ENCODE data around the gene SIRT4.

SIRT4 gene, protein sequence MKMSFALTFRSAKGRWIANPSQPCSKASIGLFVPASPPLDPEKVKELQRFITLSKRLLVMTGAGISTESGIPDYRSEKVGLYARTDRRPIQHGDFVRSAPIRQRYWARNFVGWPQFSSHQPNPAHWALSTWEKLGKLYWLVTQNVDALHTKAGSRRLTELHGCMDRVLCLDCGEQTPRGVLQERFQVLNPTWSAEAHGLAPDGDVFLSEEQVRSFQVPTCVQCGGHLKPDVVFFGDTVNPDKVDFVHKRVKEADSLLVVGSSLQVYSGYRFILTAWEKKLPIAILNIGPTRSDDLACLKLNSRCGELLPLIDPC

DNA sequence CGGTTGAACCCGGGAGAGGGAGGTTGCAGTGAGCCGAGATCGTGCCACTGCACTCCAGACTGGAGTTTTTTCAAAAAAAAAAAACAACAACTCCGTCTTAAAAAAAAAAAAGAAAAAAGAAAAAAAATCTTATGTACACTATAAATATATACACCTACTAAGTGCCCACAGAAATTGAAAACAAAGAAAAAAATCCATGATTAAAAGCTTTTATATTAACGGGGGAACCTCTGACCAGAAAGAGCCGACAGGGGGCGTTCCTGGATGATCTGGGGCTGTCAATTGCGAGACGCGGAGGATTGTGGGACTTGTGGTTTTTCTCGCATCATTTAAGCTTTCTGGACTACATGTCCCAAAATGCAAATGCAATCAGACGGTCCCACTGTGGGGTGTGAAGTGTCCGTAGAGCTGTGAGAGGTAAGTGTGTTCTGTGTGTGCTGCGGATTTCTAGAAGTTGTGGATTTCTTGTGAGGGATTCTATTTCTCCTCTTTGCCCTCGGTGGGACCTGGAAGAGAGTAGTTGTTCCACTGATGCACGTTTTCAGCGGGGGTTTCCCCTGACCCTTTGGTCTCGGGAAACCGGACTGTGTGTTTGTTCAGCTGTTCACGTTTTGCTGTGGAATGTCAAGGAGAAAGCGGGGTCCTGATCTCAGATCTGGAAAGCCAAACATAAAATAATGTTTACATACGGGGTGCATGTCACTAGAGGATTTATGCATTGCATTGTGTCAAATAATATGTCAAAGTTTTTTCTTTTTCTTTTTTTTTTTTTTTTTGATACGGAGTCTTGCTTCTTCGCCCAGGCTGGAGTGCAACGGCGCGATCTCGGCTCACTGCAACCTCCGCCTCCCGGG lies at the start of gene SIRT4:
SIRT4 (plus strand) TSS at position 360 of the 854 bp plus-strand sequence. CDS start 1,241 bp downstream, outside the sequence.
- DNase-seq, result peak; percentile 88 to 91

DNA sequence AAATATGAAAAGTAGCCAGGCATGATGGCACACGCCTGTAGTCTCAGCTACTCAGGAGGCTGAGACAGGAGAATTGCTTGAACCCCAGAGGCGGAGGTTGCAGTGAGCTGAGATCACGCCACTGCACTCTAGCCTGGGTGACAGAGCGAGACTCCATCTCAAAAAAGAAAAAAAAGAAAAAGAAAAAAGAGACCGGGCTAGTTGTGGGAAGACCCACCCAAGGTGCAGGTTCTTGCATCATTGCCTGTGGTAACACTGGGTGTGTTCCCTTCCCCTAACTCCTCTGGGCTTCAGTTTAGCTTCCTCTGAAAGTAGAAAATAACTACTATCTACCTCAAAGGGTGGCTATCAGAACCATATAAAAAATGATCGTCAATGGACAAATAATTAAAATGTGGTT lies 48.8 kb upstream of the SIRT4 start:
- DNase-seq, result peak; percentile 33 to 36

- no peak for DNase-seq
These were observed 47.3 kb upstream of the SIRT4 start for GRCh38 chr12:120254809-120255208.

GRCh38 chr12:120257041-120257821 lies 44.9 kb upstream of the SIRT4 start:
- no peak for DNase-seq

- DNase-seq, result no peak
These were observed 43.7 kb upstream of the SIRT4 start for GRCh38 chr12:120258323-120258896.

DNA sequence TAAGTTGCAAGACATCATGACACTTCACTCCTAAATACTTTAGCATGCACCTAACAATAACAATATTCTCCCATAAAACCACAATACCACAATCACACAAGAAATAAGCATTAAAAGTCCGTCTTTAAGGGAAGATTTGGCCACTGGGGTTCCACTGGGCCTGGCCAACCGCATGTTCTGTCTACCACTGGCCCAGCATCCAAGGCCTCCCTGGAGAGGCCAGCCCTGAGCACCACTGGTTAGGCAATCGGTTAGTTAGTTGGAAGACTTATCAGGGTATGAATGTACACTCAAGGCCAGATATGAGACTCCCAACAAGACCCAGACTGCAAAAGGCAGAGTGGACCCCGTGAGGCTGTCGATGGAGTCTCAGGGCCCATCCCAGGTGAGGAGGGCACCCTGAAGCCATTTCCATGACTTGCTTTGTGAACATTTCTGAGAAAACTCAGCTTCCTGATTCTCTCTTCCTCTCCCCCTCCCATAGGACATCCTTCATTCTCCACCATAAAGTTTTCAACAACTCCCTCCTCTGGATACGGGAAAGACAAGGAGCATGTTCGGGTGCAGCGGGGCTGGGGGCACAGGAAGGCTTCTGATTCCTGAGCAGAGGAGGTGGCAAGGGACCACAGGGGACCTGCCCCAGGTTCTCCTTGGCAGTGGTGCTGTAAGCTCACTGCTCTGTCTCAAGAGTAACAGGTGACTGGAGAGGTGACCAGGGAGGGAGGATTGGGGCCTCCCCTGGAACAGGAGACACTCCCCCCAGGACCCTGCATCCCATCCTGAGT lies 42.5 kb upstream of the SIRT4 start:
- no peak for DNase-seq

DNA sequence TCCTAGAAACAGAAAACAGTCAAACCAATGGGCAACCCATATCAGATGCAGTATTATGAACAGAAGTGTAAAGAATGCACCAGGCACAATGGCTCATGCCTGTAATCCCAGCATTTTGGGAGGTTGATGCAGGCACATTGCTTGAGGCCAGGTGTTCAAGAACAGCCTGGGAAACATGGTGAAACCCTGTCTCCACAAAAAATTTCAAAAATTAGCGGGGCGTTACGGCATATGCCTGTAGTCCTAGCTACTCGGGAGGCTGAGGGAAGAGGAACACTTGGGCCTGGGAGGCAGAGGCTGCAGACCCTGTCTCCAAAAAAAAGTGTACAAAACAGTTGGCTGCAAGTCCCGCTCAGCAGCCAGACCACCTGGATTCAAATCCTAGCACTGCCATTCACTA lies 41.5 kb upstream of the SIRT4 start:
- DNase-seq, result no peak

DNA sequence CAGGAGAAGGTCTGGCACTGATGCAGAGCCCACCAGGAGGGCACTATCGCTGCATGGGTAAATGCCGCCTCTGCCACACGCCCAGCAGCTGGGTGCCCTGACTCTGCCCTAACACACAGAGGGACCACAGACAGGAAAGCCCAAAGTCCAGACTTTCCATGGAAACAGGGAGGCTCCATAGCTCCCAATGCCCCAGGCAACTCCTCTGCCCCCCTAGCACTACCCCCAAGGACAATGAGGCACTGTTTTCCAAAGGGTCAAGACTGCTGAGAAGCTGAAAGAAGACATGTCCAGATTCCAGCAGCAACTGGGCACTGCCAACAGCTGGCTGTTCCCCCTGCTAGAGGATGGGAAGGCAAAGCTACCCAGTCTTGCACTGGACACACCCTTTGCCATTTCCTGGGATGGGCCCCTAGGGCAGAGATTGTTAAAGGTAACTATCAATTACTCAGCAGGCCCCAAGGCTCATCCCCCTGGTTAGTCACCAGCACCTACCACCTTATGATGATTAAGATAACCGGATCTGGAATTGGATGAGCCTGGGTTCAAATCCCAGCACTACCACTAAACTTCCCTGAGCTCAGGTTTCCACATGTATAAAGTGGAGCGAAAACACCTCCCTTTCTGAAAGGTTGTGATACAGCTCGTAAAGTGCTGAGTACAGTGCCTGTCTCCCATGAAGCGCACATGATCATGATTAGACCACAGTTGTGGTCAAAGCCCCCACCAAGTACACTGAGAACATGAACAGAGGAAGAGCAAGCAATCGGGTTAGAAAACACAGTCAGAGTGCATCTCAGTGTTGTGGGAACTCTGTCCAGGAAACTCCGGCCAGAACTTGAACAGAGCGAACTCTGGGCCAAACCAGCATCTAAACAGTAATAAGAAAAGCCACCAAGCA lies 39.9 kb upstream of the SIRT4 start:
- peak in 1 of 2 donors; percentile 20 for DNase-seq

DNA sequence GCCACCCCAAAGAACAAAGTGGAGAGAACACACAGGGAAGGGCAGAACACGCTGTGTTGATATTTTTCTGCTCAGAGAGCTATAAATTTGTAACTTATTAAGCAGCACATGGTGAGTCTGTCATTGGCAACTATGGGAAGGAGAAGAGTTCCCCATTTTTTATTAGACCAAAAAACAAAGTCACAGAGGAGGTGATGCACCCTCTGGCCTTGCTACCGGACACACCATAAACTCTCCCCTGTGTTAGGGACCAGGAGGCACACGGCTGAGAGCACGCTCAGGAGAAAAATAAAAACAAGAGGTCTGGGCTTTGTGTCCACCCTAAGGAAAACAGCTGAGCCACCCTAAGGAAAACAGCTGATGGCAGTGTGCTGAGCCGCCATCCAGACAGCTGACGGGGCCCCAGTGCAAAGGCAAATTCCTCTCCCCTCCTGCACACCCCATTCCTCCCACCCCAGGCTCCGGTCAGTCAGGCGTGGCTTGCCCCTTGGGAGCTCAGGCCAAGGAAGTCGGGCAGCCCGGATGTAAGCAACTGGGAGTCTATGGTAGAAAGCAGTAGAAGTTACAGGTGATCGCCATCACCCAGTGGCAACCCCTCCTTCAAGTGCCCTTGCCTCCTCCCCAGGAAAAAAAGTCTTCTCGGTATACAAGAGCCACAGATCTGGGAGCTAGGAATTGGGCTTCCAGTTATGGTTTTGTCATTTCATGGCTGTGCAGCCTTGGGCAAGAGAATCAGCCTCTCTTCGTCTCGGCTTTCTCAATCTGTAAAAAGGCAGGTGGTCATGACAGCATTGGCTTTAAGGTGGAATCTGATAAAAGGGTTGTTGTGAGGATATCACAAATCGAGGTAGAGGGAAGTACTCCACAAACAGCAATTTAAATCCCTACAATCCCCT lies 39.0 kb upstream of the SIRT4 start:
- no peak for DNase-seq

DNA sequence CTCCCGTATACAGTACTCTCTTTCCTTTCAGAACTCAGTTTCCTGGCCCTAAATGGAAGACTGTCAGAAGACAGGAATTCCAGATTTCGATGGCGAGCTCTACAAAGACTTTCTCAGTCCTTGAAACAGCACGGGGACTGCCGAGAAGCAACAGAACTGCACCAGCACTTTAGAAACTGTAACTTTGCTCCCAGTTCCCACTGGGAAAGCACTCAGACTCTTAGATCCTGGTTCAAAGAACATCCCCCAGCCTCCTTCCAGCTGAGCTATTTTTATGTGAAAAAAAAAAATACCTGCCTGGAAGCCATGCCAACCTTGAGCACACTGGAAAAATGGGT lies 38.4 kb upstream of the SIRT4 start:
- DNase-seq, result no peak

- DNase-seq, result no peak
These were observed 37.8 kb upstream of the SIRT4 start for GRCh38 chr12:120264086-120264903.

- DNase-seq, result no peak
These were observed 37.1 kb upstream of the SIRT4 start for GRCh38 chr12:120264904-120265472.

DNA sequence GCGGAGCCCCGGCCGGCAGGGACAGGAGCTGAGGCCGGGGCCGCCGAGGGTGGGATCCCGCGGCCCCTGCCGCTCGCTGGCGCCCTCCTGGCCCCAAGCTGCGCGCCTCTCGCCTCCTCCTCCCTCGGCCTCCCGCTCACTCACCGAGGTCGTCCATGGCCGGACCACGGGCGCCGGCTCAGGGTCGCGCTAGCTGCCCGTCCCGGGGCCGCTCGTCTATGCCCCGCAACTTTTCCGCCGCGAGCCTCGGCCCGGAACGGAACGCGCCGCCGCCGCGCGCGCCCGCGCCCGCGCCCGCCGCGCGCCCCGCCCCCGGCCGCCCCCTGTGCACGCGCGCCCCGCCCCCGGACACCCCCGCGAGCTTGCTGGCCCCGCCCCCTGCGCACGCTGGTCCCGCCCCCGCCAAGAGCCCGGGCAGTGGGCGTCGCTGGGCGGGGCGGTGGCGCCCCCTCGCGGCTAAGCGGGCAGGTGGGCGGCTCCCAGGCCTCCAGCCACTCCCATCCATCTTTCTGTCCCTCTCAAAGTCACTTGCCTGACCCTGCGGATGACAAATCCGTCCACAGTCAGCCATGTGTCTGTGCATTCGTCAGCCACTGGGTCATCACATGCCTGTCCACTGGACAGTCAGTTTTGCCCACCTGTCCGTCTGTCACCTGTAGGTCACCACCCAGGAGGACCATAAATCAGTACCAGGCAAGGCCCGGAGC lies 36.5 kb upstream of the SIRT4 start, which contains the start of gene PXN:
PXN (minus strand) TSS at position 258 of the 707 bp plus-strand sequence; CDS start at position 157, 101 bp downstream.
- peak; percentile 90 to 92 for DNase-seq

DNA sequence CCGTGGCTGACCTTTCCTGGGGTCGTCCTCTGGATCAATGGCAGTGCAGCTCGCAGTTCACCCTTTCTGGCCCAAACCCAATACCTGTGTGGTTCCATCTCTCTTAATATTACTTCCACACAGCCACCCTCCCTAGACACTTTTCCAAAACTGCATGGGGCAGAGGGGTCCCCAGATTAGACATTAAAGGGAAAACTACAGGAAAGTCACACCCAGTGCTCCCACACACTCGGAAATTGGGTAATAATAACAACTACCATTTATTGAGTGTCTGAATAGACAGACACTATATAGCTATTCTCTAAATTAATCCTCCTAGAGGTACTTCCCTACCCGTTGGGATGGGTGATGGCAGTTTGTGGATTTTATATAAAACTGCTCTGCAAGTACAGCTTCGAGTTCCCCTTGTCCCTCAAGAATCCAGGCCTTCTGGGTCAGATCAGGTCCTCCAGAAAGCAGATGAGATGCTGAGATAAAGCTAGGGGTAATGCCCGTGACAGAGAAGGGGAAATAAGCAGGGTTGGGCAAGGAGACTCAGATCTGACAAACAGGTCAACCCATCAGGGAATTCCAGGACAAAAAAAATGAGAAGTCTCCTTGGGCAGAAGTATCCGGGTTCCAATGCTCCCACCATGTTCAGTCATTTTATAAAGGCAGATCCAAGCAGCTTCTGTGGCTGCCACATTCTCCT lies 35.8 kb upstream of the SIRT4 start:
- DNase-seq, result no peak

GRCh38 chr12:120267736-120268135 lies 34.4 kb upstream of the SIRT4 start:
- no peak for DNase-seq

DNA sequence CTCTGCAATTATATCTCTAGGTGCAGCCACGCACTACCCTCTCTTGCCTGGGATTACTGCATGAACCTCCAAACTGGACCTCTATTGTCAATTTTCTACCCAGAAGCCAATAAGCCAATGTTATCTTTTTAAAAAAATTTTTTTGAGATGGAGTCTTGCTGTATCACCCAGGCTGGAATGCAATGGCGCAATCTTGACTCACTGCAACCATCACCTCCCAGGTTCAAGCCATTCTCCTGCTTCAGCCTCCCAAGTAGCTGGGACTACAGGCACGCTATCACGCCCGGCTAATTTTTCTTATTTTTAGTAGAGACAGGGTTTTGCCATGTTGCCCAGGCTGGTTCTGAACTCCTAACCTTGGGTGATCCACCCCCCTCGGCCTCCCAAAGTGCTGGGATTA lies 25.4 kb upstream of the SIRT4 start:
- DNase-seq, result no peak

Data from activated CD4-positive, alpha-beta T cell treated with anti-CD3 and anti-CD28 coated beads for 4 hours (primary cell).